A549 (cell line): Measurements from ENCODE around the gene UCP3. TPM values are rescaled to one million over a fixed set of nuclear protein-coding genes. Genes with fewer than 3 reads are reported as not detected.
A peak's percentile ranks its signal among the peaks of the same experiment; 100 is the strongest.

Experiments used
- ATAC-seq, 2 experiments: fragments of 200-7000 bp in 1 of 2; fragments of >200 bp in 1 of 2; cut with Nextera tagmentation in 1 of 2; cut with Tn5 transposase in 1 of 2; 3 replicates each; pipeline versions ENCODE4 v1.8.0 to v1.9.1; 2018 to 2020; ENCODE audit warnings: mild to moderate bottlenecking in 1 of 2, moderate library complexity in 1 of 2
- CTCF ChIA-PET: fragments of 300-600 bp; sonication (Branson Sonifier 250); formaldehyde crosslinking; extraction: SDS; loops from one replicate; lab custom pipeline; 2021; ENCODE audit warnings: antibody characterized with exemption, inconsistent platforms; lab: Yijun Ruan, JAX
- POLR2A ChIA-PET: fragments of 350-600 bp; formaldehyde crosslinking; extraction: SDS; loops from one replicate; lab custom pipeline; 2021; ENCODE audit warnings: antibody characterized with exemption, inconsistent platforms; lab: Yijun Ruan, JAX
- DNase-seq, 2 experiments: peaks; one replicate each; pipeline versions ENCODE4 v3.0.0 to v3.0.0-alpha.2; 2011 to 2016; ENCODE audit warnings: low read depth in 1 of 2, low spot score in 1 of 2
- FAIRE-seq: peaks from 2 replicates; lab custom pipeline; 2011; peaks lifted over from hg19 to GRCh38; lab: Jason Lieb, UNC
- H3K27ac ChIP-seq, 2 experiments: fragments of >200 bp; sonication (Bioruptor Twin); formaldehyde crosslinking; 3 replicates each; pipeline ENCODE4 v1.5.1; 2016 to 2017
- H3K4me1 ChIP-seq: fragments of >200 bp; sonication (Bioruptor Twin); formaldehyde crosslinking; 3 replicates; pipeline ENCODE4 v1.6.1; 2016
- H3K4me2 ChIP-seq: fragments of >200 bp; sonication (Bioruptor Twin); formaldehyde crosslinking; 3 replicates; pipeline ENCODE4 v1.6.1; 2016
- H3K4me3 ChIP-seq: fragments of >200 bp; sonication (Bioruptor Twin); formaldehyde crosslinking; 3 replicates; pipeline ENCODE4 v1.5.1; 2016
- H3K9me3 ChIP-seq: fragments of >200 bp; sonication (Bioruptor Twin); formaldehyde crosslinking; 3 replicates; pipeline ENCODE4 v1.6.1; 2016
- BHLHE40 ChIP-seq: IDR thresholded peaks from 2 replicates; pipeline ENCODE4 v1.6.1; 2012; ENCODE audit warnings: low read depth, low read length, inconsistent platforms
- CBX8 ChIP-seq: fragments of 200-600 bp; sonication (generic); IDR thresholded peaks from 2 replicates; pipeline ENCODE4 v1.6.1; 2016
- CEBPB ChIP-seq, 2 experiments: fragments of >200 bp in 1 of 2; sonication (Bioruptor Twin) in 1 of 2; formaldehyde crosslinking in 1 of 2; IDR thresholded peaks; 2 replicates each; pipeline ENCODE4 v1.6.1; 2012 to 2016
- CHD2 ChIP-seq: fragments of 150-350 bp; IDR thresholded peaks from 2 replicates; pipeline ENCODE4 v1.6.1; 2014; ENCODE audit warnings: low read length; ENCODE audit not compliant: partially characterized antibody
- E2F6 ChIP-seq: IDR thresholded peaks from 2 replicates; pipeline ENCODE4 v1.6.1; 2012; ENCODE audit warnings: low read depth, borderline replicate concordance
- EHF ChIP-seq: fragments of 250-450 bp; sonication (Bioruptor Pico); IDR thresholded peaks from 2 replicates; pipeline ENCODE4 v1.5.0; 2020; ENCODE audit warnings: mild to moderate bottlenecking
- EHMT2 ChIP-seq: fragments of 200-600 bp; sonication (generic); IDR thresholded peaks from 2 replicates; pipeline ENCODE4 v1.6.1; 2016; ENCODE audit warnings: antibody characterized with exemption, low read depth, mild to moderate bottlenecking, moderate library complexity
- EP300 ChIP-seq, 2 experiments: fragments of >200 bp; sonication (Bioruptor Twin); formaldehyde crosslinking; IDR thresholded peaks; 2 replicates in 1 of 2; 3 replicates in 1 of 2; pipeline ENCODE4 v1.6.1; 2016 to 2017
- ESRRA ChIP-seq: fragments of 150-350 bp; IDR thresholded peaks from 2 replicates; pipeline ENCODE4 v1.6.1; 2014; ENCODE audit warnings: mild to moderate bottlenecking, low read length, borderline replicate concordance
- FOSL2 ChIP-seq, 2 experiments: fragments of 450-650 bp in 1 of 2; fragments of >200 bp in 1 of 2; sonication (Bioruptor Twin) in 1 of 2; formaldehyde crosslinking; IDR thresholded peaks; 2 replicates each; pipeline versions ENCODE4 v1.5.0 to v1.6.1; 2016 to 2020; ENCODE audit warnings: mild to moderate bottlenecking in 1 of 2, moderate library complexity in 1 of 2
- FOXS1 ChIP-seq: fragments of 250-450 bp; sonication (Bioruptor Pico); IDR thresholded peaks from 2 replicates; pipeline ENCODE4 v1.5.0; 2020; ENCODE audit warnings: mild to moderate bottlenecking, moderate library complexity
- JUN ChIP-seq, 2 experiments: fragments of >200 bp; sonication (Bioruptor Twin); formaldehyde crosslinking; IDR thresholded peaks; 2 replicates in 1 of 2; 3 replicates in 1 of 2; pipeline ENCODE4 v1.6.1; 2016 to 2017
- JUNB ChIP-seq: fragments of >200 bp; sonication (Bioruptor Twin); formaldehyde crosslinking; IDR thresholded peaks from 2 replicates; pipeline ENCODE4 v1.6.1; 2016
- KDM1A ChIP-seq: fragments of 200-600 bp; sonication (generic); IDR thresholded peaks from 2 replicates; pipeline ENCODE4 v1.6.1; 2016; ENCODE audit warnings: low read depth, mild to moderate bottlenecking
- MYC ChIP-seq: IDR thresholded peaks from 2 replicates; pipeline ENCODE4 v1.6.1; 2012; ENCODE audit warnings: mild to moderate bottlenecking, inconsistent platforms, low read length, improper control_type of control experiment, borderline replicate concordance
- NR3C1 ChIP-seq: fragments of >200 bp; sonication (Bioruptor Twin); formaldehyde crosslinking; IDR thresholded peaks from 3 replicates; pipeline ENCODE4 v1.6.1; 2017
- PHF8 ChIP-seq: fragments of 200-600 bp; sonication (generic); IDR thresholded peaks from 2 replicates; pipeline ENCODE4 v1.6.1; 2016; ENCODE audit warnings: low read depth, mild to moderate bottlenecking, antibody characterized with exemption, moderate library complexity, borderline replicate concordance
- POLR2A ChIP-seq: IDR thresholded peaks from 2 replicates; pipeline ENCODE4 v1.6.1; 2012; ENCODE audit warnings: mild to moderate bottlenecking, low read length
- RAD21 ChIP-seq, 2 experiments: fragments of >200 bp in 1 of 2; sonication (Bioruptor Twin) in 1 of 2; formaldehyde crosslinking in 1 of 2; IDR thresholded peaks in 1 of 2; conservative IDR thresholded peaks in 1 of 2; 2 replicates in 1 of 2; 3 replicates in 1 of 2; pipeline ENCODE4 v1.6.1; 2012 to 2018; ENCODE audit warnings: inconsistent platforms in 1 of 2
- RARB ChIP-seq: fragments of 250-450 bp; sonication (Bioruptor Pico); IDR thresholded peaks from 2 replicates; pipeline ENCODE4 v1.8.0; 2021; ENCODE audit warnings: mild to moderate bottlenecking, moderate library complexity
- RFX5 ChIP-seq: fragments of 450-650 bp; IDR thresholded peaks from 2 replicates; pipeline ENCODE4 v1.7.1; 2014; ENCODE audit warnings: antibody characterized with exemption, mild to moderate bottlenecking, moderate library complexity
- SMC3 ChIP-seq: fragments of >200 bp; sonication (Bioruptor Twin); formaldehyde crosslinking; IDR thresholded peaks from 3 replicates; pipeline ENCODE4 v1.6.1; 2018; ENCODE audit warnings: inconsistent platforms
- SREBF2 ChIP-seq: fragments of 450-650 bp; IDR thresholded peaks from 2 replicates; pipeline ENCODE4 v1.6.1; 2014; ENCODE audit warnings: mild to moderate bottlenecking, moderate library complexity
- TFCP2L1 ChIP-seq: fragments of 250-450 bp; sonication (Bioruptor Pico); IDR thresholded peaks from 2 replicates; pipeline ENCODE4 v1.5.0; 2021; ENCODE audit warnings: mild to moderate bottlenecking
- ZNF302 ChIP-seq: fragments of 250-450 bp; sonication (Bioruptor Pico); IDR thresholded peaks from 2 replicates; pipeline ENCODE4 v1.9.0; 2021; ENCODE audit warnings: inconsistent platforms, mild to moderate bottlenecking, moderate library complexity
- ZSCAN20 ChIP-seq: fragments of 250-450 bp; sonication (Bioruptor Pico); IDR thresholded peaks from 2 replicates; pipeline ENCODE4 v1.8.0; 2022; ENCODE audit warnings: mild to moderate bottlenecking, moderate library complexity
- WGBS: methylation state at CpG from one replicate; pipeline ENCODE4 v1.1.6; 2017; ENCODE audit errors: missing lambda C conversion rate; 5-methylcytosine and 5-hydroxymethylcytosine counted together
- polyA plus RNA-seq, 4 experiments: library from polyadenylated mRNA; depleted of rRNA in 3 of 4; stranded (reverse); fragments of >200 nt; fragmentation: RNase III in 1 of 4; extraction: RNeasy Plus Mini Kit Qiagen cat#74134 plus additional on column Dnase treatment in 1 of 4; gene quantifications; 2 replicates in 3 of 4; 3 replicates in 1 of 4; pipeline ENCODE4 v1.2.3, GENCODE V29; 2011 to 2017
- TF ChIP-seq, protein P1 (sequence below): IDR thresholded peaks from 2 replicates; pipeline ENCODE4 v1.6.1; 2012
- TF ChIP-seq, protein P2 (sequence below): fragments of >200 bp; sonication (Bioruptor Twin); formaldehyde crosslinking; IDR thresholded peaks from 3 replicates; pipeline ENCODE4 v1.6.1; 2016
- TF ChIP-seq, protein P3 (sequence below): fragments of 250-450 bp; sonication (Bioruptor Pico); IDR thresholded peaks from 2 replicates; pipeline ENCODE4 v1.5.0; 2020; ENCODE audit warnings: low read depth, mild to moderate bottlenecking, moderate library complexity
- TF ChIP-seq, protein P4 (sequence below): IDR thresholded peaks from 2 replicates; pipeline ENCODE4 v1.6.1; 2012

Gene UCP3
- polyA plus RNA-seq, 2 of the 4 experiments (the other 2 are of a cell fraction), result 1.3 to 1.5 TPM

DNA sequence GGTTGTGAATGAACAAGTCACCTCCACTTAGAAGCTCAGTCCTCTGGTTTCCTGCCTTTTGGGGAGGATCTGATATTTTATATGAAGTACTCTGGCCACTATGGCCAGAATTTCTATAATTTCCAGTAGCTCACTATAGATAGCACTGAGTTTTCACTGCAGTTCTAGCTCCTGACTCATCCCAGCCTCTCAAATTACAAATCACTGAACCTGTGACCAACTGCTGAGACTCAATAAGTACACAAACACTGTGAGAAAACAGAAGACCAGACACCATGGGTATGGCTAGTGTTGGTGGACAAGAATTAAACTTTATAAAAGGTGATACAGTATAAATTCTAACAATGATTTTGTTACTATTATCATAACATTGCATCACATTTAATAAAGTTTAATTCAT, 47.1 kb upstream of the UCP3 start:
- H3K4me1 ChIP-seq, result peaks cover 27% of the 10 kb centered on the region
- peak in 1 of 2 experiments; percentile 25 for DNase-seq
- ChIA-PET POLR2A (no interaction called here), CTCF (interaction anchor here (0.7 to 0.9 kb wide), 2 partner anchors 176 to 365 kb away, joined by 3 to 4 read pairs; no protein-coding TSS in a partner anchor)
- peak overlapping the region; percentile 24 for H3K4me2 ChIP-seq
- peak; percentile 78 to 85 for ATAC-seq
- H3K9me3 ChIP-seq, result no peaks in the 10 kb centered on the region
- TF ChIP-seq EP300 (IDR thresholded peaks at IDR 0.05) (no peak), E2F6 (no peak), FOSL2 (IDR thresholded peaks at IDR 0.05) (no peak), FOSL2 (CRISPR knock-in tag; IDR thresholded peaks at IDR 0.05) (peak; percentile 32; the same call in 1 of the 2 replicates), BHLHE40 (no peak)
- FAIRE-seq, result no peak
- no peak overlapping the region for H3K4me3 ChIP-seq
- peak overlapping the region in 1 of 2 experiments; percentile 29; a peak in 2 of 6 replicates for H3K27ac ChIP-seq

- ChIA-PET POLR2A (no interaction called here), CTCF (interaction anchor here (1.2 to 1.7 kb wide), 2 partner anchors 9 to 11 kb away, joined by 3 to 6 read pairs; no protein-coding TSS in a partner anchor)
- Histone ChIP-seq H3K4me1 (peaks cover 1% of the 10 kb centered on the region; the same call in 2 of the 3 replicates), H3K4me2 (no peak overlapping the region), H3K9me3 (no peaks in the 10 kb centered on the region), H3K4me3 (no peak overlapping the region), H3K27ac (no peak overlapping the region)
- DNase-seq (no peak), ATAC-seq (no peak; a peak in 1 of 6 replicates), FAIRE-seq (no peak)
- WGBS, result 68% methylated on average over 3 of the region's 3 CpGs
- TF ChIP-seq JUN (IDR thresholded peaks at IDR 0.05) (no peak), ZNF302 (CRISPR knock-in tag) (no peak), EHMT2 (no peak), NR3C1 (no peak), FOXS1 (no peak), CHD2 (no peak), CBX8 (no peak), CEBPB (IDR thresholded peaks at IDR 0.05) (no peak), POLR2A (no peak), TFCP2L1 (CRISPR knock-in tag) (no peak), MYC (no peak), PHF8 (no peak), FOSL2 (IDR thresholded peaks at IDR 0.05) (no peak), FOSL2 (CRISPR knock-in tag; IDR thresholded peaks at IDR 0.05) (no peak), JUNB (no peak), RAD21 (conservative IDR thresholded peaks at IDR 0.05 in 1 of 2, IDR thresholded peaks at IDR 0.05 in 1 of 2) (no peak)
- TF ChIP-seq, protein P1, sequence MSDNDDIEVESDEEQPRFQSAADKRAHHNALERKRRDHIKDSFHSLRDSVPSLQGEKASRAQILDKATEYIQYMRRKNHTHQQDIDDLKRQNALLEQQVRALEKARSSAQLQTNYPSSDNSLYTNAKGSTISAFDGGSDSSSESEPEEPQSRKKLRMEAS, result no peak
- TF ChIP-seq, protein P2, sequence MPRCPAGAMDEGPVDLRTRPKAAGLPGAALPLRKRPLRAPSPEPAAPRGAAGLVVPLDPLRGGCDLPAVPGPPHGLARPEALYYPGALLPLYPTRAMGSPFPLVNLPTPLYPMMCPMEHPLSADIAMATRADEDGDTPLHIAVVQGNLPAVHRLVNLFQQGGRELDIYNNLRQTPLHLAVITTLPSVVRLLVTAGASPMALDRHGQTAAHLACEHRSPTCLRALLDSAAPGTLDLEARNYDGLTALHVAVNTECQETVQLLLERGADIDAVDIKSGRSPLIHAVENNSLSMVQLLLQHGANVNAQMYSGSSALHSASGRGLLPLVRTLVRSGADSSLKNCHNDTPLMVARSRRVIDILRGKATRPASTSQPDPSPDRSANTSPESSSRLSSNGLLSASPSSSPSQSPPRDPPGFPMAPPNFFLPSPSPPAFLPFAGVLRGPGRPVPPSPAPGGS, result no peak
- TF ChIP-seq, protein P3, sequence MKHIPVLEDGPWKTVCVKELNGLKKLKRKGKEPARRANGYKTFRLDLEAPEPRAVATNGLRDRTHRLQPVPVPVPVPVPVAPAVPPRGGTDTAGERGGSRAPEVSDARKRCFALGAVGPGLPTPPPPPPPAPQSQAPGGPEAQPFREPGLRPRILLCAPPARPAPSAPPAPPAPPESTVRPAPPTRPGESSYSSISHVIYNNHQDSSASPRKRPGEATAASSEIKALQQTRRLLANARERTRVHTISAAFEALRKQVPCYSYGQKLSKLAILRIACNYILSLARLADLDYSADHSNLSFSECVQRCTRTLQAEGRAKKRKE (CRISPR knock-in tag), result no peak
Measured at GRCh38 chr11:74050465-74050864, 41.6 kb upstream of the UCP3 start.

GRCh38 chr11:74048993-74049392, 40.1 kb upstream of the UCP3 start:
- no peak overlapping the region for H3K27ac ChIP-seq
- ChIA-PET CTCF (no interaction called here), POLR2A (no interaction called here)
- 94% methylated on average over 5 of the region's 5 CpGs for WGBS
- H3K4me2 ChIP-seq, result no peak overlapping the region
- H3K4me1 ChIP-seq, result no peaks in the 10 kb centered on the region
- H3K9me3 ChIP-seq, result no peaks in the 10 kb centered on the region
- no peak for TF ChIP-seq BHLHE40
- no peak for TF ChIP-seq ESRRA
- TF ChIP-seq SMC3, result no peak
- TF ChIP-seq NR3C1, result no peak
- TF ChIP-seq SREBF2, result no peak
- no peak for TF ChIP-seq JUNB
- TF ChIP-seq EP300 (IDR thresholded peaks at IDR 0.05), result no peak
- no peak for TF ChIP-seq RFX5
- TF ChIP-seq CEBPB (IDR thresholded peaks at IDR 0.05), result no peak
- TF ChIP-seq KDM1A, result no peak
- TF ChIP-seq, protein P4, sequence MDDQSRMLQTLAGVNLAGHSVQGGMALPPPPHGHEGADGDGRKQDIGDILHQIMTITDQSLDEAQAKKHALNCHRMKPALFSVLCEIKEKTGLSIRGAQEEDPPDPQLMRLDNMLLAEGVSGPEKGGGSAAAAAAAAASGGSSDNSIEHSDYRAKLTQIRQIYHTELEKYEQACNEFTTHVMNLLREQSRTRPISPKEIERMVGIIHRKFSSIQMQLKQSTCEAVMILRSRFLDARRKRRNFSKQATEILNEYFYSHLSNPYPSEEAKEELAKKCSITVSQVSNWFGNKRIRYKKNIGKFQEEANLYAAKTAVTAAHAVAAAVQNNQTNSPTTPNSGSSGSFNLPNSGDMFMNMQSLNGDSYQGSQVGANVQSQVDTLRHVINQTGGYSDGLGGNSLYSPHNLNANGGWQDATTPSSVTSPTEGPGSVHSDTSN, result no peak
- TF ChIP-seq EHF (CRISPR knock-in tag), result no peak
- TF ChIP-seq ZSCAN20 (CRISPR knock-in tag), result no peak
- TF ChIP-seq RARB, result no peak
- no peak for TF ChIP-seq FOXS1
- TF ChIP-seq PHF8, result no peak
- ATAC-seq (no peak), DNase-seq (no peak), FAIRE-seq (no peak)
- no peak overlapping the region for H3K4me3 ChIP-seq
